Activated CD8-positive, alpha-beta memory T cell treated with anti-CD3 and anti-CD28 coated beads for 36 hours (primary cell): ENCODE results near the gene MDN1. TPM values are rescaled to one million over a fixed set of nuclear protein-coding genes. Genes with fewer than 3 reads are reported as not detected.
"Not testable (repeated sequence)": the region's sequence is repeated elsewhere in the genome, so short reads cannot be mapped to it uniquely, and the experiment has no call there.

Source experiments
- CTCF ChIA-PET: fragments of 350-600 bp; sonication (Branson Sonifier 250); formaldehyde crosslinking; loops from one replicate; lab custom pipeline; 2021; ENCODE audit warnings: antibody characterized with exemption; lab: Charles Lee
- POLR2A ChIA-PET: fragments of 350-600 bp; sonication (Branson Sonifier 250); formaldehyde crosslinking; loops from one replicate; lab custom pipeline; 2021; ENCODE audit warnings: antibody characterized with exemption; lab: Charles Lee
- total RNA-seq, 2 experiments: library from RNA; stranded (reverse); gene quantifications; one replicate each; pipeline ENCODE4 v1.2.3, GENCODE V29; 2021

Gene MDN1
- total RNA-seq, 2 experiments from 2014 or later: 66.7 to 69.8 TPM

DNA sequence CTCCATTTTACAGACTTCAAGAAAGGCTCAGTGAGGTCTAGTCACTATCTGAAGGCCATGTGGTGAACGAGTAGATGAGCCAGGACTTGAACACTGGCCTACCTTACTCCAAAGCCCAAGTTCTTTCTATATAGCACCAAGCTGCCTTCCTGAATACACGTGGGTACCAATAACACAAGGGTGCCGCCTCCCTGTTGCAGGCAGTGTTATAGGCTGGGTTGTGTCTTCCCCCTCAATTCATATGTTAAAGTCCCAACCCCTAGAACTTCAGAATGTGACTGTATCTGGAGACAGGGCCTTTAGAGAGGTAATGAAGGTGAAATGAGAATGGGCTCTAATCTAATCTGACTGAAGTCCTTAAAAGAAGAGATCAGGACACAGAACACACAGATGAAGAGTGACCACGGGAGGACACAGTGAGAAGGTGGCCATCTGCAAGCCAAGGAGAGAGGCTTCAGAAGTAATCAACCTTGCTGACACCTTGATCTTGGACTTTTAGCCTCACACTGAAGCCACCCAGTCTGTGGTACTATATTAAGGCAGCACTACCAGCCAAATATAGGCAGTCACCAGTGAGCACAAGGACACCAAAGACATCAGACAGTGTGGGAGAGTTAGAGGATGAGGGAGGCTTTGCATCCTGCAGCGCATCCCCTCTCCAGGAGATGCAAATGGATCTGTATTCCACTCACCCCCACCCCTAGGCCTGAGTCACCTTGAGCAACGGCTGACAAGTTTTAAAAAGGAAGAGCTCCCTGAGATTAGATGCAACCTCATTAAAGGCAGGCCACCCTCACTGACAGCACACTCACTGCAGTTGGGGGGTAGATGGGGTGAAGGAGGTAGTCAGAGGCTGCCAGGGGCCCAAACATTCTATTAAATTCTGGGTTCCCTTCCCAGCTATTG, 140.1 kb downstream of the MDN1 start:
- ChIA-PET POLR2A (no interaction called here), CTCF (interaction anchor here (0.9 kb wide), 1 partner anchor 113 kb away, joined by 3 read pairs; no protein-coding TSS in a partner anchor)

DNA sequence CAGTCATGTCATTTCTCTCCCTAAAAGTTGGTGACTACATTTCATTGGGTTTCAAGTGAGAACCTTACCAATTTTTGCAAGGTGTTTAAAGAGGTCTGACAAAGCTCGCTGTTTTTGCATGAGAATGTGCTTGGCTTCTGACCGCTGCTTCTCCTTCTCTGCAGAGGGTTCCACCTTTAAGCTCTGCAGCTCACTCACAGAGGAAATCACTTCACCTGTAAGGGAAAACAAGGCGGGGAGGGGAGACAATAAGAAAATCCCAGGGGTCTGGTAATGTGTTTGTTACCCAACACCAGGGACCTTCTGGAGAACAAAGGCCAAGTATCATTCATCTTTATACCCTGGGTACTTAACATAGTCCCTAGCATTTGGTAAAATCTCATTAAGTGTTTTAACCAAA, 141.1 kb downstream of the MDN1 start:
- CTCF ChIA-PET: no interaction called here
- POLR2A ChIA-PET: no interaction called here

DNA sequence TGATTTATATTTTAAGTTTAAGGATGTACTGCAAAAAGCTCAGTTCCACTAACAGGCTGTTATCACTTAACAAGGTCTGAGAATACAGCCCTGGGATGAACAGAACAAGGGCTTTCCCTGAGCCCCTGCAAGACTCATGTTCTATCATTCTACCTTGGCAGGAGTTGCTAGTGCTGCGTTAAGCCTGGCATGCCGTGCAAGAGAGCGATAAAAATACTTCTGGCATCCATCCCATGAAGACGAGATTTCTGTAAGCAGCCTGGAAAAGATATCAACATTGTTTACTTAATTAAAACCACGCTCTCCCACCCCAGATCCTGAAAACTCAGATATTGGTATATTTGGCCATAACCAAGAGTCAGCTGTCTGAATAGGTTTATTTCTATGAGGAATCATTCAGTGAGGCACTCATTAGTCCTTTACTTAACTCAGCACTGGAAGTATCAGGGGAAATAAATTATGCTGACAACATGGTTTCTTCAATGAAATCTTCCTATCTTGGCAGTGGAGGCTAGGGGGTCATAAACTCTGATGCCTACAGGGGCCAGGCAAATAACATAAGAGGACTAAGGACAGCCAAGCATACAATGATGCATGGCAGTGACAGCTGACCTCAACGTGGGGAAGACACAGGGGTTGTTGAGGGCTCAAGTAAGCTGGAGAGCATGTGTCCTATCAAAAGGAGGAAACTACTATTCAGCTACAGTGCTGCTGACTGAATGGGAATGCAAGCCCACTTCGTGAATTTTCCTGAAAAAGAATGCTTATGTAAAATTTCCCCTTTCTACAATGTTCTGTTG, 143.4 kb downstream of the MDN1 start:
- CTCF ChIA-PET: no interaction called here
- POLR2A ChIA-PET: no interaction called here

DNA sequence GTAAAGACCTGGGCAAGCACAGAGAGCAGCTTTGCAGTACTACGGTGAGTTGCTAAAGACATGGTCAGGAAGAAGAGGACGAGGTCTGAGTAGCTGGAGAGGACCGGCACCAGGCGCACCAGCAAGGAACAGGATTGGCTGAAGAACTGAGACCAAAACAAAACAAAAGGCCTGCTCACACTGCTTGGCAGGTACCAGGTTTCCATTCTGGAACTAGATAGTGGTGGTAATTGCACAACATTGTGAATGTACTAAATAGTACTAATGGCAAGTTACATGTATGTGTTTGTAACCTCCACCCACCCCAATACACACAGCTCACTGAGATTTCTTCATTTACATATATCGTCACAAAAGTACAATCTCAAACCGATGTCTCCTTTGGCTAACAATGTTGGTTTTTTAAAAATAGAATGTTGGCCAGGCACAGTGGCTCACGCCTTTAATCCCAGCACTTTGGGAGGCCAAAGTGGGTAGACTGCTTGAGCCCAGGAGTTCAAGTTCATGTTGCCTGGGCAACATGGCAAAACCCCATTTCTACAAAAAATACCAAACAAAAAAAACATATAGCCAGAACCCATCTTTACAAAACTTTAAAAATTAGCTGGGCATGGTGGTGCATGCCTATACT, 148.5 kb downstream of the MDN1 start:
- POLR2A ChIA-PET: no interaction called here
- CTCF ChIA-PET: no interaction called here

DNA sequence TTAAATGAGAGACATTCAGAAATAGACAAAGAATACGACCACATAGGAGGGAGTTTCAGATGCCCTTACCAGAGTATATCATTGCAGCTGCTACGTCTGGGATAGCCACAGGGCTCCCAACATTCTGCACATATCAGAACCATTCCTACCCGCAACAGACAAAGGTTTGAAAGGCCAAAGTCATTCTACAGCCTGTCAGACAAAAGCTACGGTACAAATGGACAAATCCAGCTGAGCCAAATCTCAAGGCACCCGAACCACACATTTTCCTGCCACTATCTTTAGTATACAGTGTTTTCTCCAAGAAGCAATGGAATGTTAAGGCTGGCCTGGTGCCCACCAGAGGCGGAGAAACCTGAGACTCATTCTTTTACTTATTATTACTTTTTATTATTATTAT, 150.6 kb downstream of the MDN1 start:
- ChIA-PET CTCF (no interaction called here), POLR2A (no interaction called here)

DNA sequence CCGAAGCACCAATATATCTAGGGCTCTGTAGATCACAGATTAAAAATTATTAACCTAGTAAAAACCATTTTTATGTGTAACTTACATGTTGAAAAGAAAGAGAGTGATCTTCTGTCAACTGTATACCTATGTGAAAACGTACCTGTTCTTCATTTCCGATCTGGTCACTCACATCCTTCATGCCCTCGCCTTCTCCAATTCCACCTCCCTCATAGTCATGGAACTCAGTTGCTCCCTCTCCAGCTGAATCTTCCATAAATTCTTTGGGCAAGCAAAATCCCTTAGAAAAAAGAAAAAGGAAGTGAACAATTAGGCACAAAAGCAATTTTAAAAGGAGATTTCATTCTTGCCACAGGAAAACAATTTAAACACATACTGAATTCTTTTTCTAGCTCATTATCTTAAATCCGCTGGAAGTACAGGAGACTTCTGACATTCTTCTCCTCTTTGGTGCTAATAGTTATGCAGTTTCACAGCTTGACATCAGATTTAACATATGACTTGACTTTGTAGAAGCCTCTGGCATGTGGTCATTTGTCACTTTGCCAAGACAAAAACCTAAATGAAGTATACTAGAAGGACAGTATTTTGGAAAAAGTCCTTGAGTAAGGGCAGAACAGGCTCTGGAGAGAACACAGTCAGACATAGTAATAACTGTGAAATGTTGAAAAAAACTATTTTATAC, 151.6 kb downstream of the MDN1 start:
- ChIA-PET CTCF (no interaction called here), POLR2A (no interaction called here)

DNA sequence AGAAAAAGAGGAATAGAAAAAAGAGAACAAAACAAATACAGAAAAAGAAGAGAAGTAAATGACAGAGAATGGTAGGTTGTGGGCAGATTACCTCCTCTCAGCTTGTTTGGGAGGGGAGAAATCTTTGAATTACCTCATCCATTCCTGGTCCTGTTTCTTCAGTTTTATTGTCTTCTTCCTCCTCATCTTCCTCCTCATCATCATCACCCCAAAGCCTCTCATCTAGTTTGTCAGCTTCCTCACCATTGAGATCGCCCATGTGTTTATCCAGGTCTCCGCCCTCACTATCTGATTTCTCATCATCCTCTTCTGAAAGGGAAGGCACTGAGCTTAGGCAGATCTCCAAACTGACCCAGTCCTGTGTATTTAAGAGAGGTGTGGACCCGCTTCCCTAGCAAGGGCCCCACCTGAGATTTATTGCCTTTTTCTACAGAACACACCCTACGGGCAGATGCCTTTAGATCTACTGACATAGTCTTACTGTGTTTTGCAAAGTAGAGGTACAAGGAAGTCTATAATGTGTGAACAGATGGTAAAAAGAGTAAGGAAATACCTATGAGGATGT, 156.9 kb downstream of the MDN1 start:
- CTCF ChIA-PET: no interaction called here
- POLR2A ChIA-PET: no interaction called here

DNA sequence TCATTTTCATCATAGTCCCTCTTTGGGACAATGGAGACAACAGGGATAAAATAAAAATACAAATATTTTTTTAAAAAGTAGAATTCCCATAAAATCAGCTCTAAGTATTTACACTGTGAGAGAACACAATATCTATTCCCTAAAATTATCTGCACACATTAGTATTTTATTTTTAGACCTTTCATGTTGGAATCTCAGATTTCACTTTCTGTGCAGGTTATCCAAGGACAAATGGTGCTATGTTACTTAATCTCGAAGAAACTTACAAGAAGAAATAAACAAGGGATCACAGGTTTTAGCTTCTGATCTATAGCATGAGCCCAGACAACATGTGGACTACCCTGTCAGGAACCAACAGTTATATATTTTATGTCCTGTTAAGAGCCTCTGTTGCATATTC, 158.0 kb downstream of the MDN1 start:
- POLR2A ChIA-PET: no interaction called here
- CTCF ChIA-PET: no interaction called here

DNA sequence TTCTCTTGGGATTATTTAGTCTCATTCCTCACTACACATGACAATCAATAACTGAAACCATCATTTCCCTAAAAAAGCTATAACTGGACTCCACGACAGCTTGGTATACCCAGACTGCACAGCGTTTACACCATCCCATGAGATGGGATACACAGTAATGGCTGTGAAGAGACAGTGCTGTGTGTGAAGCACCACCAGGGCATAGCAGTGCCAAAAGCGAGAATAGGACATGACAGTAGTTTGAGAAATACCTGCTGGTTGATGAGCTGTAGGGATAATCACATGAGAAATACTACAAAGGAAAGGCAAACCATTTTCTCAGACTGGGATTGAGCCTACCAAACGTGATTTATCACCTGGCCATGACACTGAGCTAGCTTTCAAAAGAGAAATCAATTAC, 158.6 kb downstream of the MDN1 start:
- ChIA-PET CTCF (no interaction called here), POLR2A (no interaction called here)

DNA sequence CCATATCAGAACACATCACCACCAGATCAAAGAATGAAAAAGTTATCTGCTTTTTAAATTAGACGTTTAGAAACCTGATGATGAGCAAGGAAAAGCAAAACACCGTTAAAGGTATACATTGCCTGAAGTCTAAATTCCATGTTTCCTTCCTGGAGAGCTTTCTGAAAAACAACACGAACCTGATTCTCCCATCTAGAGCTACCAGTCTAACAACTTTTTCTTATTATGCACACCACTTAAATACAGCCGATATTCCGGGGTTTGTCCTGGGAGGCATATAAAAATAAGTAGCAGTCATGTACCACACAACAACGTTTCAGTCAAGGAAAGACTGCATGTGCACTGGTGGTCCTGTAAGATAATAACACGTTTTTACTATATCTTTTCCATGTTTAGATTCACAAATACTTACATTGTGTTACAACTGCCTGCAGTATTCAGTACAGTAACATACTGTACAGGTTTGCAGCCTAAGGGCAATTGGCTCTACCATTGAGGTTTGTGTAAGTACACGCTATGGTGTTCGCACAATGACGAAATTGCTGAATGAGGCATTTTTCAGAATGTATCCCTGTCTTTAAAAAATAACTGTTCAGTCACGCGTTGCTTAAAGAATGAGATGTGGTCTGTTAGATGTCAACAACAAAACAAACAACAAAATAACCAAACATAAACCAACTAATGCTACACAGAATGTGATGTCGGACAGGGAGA, 162.0 kb downstream of the MDN1 start:
- POLR2A ChIA-PET: no interaction called here
- CTCF ChIA-PET: interaction anchor here (0.6 kb wide), 1 partner anchor 216 kb away, joined by 4 read pairs; no protein-coding TSS in a partner anchor

DNA sequence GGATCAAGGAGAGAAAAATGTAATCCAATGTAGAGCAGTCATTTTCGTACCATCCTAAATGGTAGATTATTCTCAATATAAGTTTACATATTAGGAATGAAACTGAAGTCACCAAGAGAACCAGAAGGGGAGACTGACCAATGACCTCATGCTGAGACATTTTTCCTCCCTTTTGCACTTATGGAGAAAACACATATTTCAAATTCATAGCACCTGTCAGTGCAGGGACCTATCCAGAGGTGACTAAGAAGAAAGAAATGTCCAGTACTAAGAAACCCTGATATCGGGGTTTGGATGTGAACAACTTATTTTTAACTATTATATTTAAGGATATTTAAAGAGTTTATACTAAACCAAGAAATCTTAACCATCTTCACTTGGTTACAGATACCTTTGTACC, 164.5 kb downstream of the MDN1 start:
- CTCF ChIA-PET: no interaction called here
- POLR2A ChIA-PET: no interaction called here

DNA sequence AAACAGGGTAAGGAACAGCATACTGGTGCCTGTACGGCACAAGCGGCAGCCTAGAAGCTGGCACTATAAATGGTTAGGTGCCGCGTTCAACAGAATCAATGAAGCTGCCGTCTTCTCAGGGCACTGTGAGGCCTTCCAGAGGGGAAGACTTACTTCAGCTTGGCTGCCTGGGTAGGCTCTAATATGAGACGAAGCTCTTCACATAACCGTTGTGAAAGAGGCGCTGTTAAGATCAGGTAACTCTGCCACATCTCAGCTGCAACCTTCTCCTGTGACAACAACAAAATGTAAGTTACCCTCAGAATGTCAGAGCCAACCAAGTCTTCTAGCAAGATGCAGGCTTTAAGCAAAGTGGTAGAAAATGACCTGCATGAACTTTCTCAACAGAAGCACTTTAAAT, 169.0 kb downstream of the MDN1 start:
- CTCF ChIA-PET: interaction anchor here (0.5 kb wide), 1 partner anchor 270 kb away, joined by 3 read pairs; no protein-coding TSS in a partner anchor
- POLR2A ChIA-PET: interaction anchor here (0.7 kb wide), 1 partner anchor 218 kb away, joined by 5 read pairs; no protein-coding TSS in a partner anchor

DNA sequence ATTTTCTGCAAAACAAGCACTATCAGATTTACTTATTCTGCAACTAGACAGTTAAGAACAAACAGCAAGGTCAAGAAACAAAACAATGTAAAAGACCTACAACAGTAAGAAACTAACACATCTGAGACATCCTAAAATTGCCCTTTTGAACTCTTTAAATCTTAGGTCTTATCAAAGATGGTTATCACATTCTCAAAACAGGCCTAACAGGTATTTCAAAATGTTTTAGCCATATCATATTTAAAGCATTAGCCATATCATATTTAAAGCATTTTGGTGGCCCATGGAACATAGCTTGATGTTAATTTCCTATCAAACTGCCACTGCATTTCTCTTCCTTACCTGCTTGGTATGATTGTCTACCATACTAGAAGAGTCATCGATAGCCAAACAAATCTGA, 169.9 kb downstream of the MDN1 start:
- ChIA-PET POLR2A (no interaction called here), CTCF (no interaction called here)

DNA sequence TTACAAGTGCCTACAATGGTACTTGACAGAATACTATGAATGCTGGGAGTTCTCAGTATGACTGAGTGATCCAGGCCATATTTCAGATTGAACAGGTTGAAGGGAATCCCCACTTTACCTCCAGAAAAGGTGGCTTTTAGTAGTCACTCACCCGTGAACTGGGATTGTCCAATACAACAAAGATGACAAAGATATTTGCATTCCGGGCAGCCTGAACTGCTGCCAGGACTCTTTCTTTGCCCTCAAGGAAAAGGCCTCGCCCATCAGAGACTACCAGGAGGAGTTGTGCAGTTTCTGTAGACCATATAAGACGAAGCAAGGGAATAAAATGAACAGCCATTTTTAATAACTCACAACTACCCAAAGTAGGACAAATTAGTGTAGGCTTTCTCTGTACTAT, 174.7 kb downstream of the MDN1 start:
- ChIA-PET CTCF (no interaction called here), POLR2A (no interaction called here)

DNA sequence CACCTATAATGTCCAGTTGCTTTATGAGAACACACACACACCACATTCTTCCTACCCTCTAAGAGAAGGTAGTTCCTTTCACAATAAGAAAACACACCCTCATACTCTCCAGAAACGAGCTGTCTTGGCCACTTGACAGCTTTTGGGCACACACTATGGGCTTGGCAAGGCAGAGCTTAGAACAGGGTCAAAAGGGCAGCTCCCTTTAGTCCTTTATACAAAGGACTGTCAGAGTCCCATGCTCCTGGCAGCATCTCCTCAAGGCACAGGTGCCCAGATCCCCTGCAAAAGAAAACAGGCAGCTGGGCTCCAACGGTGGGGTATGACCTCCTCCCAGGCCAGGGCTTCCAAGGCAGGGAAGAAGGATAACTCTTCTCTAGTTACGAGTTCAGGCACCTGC, 176.2 kb downstream of the MDN1 start:
- ChIA-PET CTCF (no interaction called here), POLR2A (interaction anchor here (0.6 kb wide), 1 partner anchor 293 kb away, joined by 3 read pairs; no protein-coding TSS in a partner anchor)

DNA sequence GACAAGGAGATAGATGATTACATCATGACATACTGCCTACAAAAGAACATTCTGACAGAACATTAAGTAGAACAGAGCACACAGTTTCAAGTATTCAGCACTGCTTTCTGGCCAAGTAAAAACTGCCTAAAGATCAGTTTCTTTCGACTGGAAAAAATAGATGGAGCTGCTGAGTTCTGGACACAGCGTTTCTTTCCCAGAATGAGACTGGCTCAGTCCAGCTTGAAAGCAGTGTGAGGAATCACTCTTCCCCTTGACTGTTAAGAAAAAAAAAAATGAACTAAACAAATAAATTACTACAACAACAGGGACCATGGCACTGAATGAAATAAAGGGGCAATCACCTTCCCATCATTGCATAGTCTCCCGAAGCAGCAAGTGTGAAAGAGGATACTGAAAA, 176.6 kb downstream of the MDN1 start:
- CTCF ChIA-PET: no interaction called here
- POLR2A ChIA-PET: interaction anchor here (0.6 kb wide), 1 partner anchor 292 kb away, joined by 3 read pairs; no protein-coding TSS in a partner anchor

DNA sequence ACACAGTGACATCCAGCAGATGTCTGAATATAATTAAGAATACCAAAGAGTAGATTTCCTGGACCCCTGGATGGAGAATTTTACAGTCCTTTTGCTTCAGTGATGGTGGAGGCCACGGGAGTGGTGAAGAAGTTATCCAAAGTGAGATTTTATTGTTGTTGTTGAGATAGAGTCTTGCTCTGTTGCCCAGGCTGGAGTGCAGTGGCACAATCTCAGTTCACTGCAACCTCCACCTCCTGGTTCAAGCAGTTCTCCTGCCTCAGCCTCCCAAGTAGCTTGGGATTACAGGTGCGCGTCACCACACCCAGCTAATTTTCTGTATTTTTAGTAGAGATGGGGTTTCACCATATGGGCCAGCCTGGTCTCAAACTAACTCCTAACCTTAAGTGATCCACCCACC, 178.0 kb downstream of the MDN1 start:
- POLR2A ChIA-PET, CTCF ChIA-PET: not testable (repeated sequence)

DNA sequence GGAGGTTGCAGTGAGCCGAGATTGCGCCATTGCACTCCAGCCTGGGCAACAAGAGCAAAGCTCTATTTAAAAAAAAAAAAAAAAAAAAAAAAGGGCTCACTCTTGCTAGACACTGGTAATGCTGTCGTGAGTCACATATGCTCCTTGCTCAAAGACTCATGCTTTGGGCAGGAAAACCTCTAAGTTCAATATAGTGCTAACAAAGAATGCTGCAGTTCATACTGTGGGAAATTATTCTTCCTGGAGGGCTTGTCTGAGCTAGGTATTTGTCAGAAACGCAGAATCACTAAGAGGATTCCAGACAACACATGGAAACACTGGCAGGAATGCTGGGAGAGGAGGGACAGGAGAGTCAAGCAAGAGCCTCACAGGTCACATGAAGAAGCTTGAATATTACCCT, 178.8 kb downstream of the MDN1 start:
- CTCF ChIA-PET: no interaction called here

More for the DNA sequence above, 178.8 kb downstream of the MDN1 start:
- POLR2A ChIA-PET: interaction anchor here (0.6 kb wide), 3 partner anchors 13 to 230 kb away, joined by 3 to 6 read pairs (median 4); no protein-coding TSS in a partner anchor
